ENCODE data around the gene AOPEP.

Gene AOPEP

GRCh38 chr9:94950579-94951323, 224.3 kb downstream of the AOPEP start:
- ChIA-PET POLR2A (ENCODE audit: low non-redundant PET) (no interaction called here), CTCF (no interaction called here)
- H3K27ac ChIP-seq = peak overlapping the region; percentile 71
- no peak for DNase-seq (ENCODE audit: low spot score)
- TF ChIP-seq CTCF (conservative IDR thresholded peaks at IDR 0.05; ENCODE audit: low read depth) = no peak

- POLR2A ChIA-PET (ENCODE audit: low non-redundant PET) = no interaction called here
- CTCF ChIA-PET = no interaction called here
- no peak for TF ChIP-seq CTCF (conservative IDR thresholded peaks at IDR 0.05; ENCODE audit: low read depth)
- DNase-seq (ENCODE audit: low spot score) = no peak
- H3K27ac ChIP-seq = peak overlapping the region; percentile 71
These were observed 225.0 kb downstream of the AOPEP start for GRCh38 chr9:94951324-94952135.

- ChIA-PET CTCF (interaction anchor here (0.6 to 0.8 kb wide), 2 partner anchors 9 kb away, joined by 3 read pairs; no protein-coding TSS in a partner anchor), POLR2A (ENCODE audit: low non-redundant PET) (no interaction called here)
- H3K27ac ChIP-seq = peak overlapping the region; percentile 84
- peak; percentile 90 for DNase-seq (ENCODE audit: low spot score)
- no peak for TF ChIP-seq CTCF (conservative IDR thresholded peaks at IDR 0.05; ENCODE audit: low read depth)
These were observed 226.3 kb downstream of the AOPEP start for GRCh38 chr9:94952565-94953373.

- TF ChIP-seq CTCF (conservative IDR thresholded peaks at IDR 0.05; ENCODE audit: low read depth) = no peak
- H3K27ac ChIP-seq = no peak overlapping the region
- no peak for DNase-seq (ENCODE audit: low spot score)
- ChIA-PET POLR2A (ENCODE audit: low non-redundant PET) (no interaction called here), CTCF (no interaction called here)
These were observed 230.2 kb downstream of the AOPEP start for GRCh38 chr9:94956731-94957130.

GRCh38 chr9:94960964-94961363, 234.5 kb downstream of the AOPEP start:
- DNase-seq (ENCODE audit: low spot score) = no peak
- ChIA-PET POLR2A (ENCODE audit: low non-redundant PET) (no interaction called here), CTCF (interaction anchor here (0.7 to 0.8 kb wide), 2 partner anchors 84 to 172 kb away, joined by 3 to 7 read pairs; no protein-coding TSS in a partner anchor)

More at GRCh38 chr9:94960964-94961363, 234.5 kb downstream of the AOPEP start:
- TF ChIP-seq CTCF (conservative IDR thresholded peaks at IDR 0.05; ENCODE audit: low read depth) = no peak
- H3K27ac ChIP-seq = no peak overlapping the region
